Neural progenitor cell (in vitro differentiated cells): Measurements from ENCODE around the gene RPRM. TPM values are rescaled to one million over a fixed set of nuclear protein-coding genes. Genes with fewer than 3 reads are reported as not detected.

ENCODE experiments used
- DNase-seq: peaks from one replicate; pipeline ENCODE4 v3.0.0-alpha.2; 2016; ENCODE audit warnings: low spot score
- H2AFZ ChIP-seq: fragments of 200-600 bp; sonication (generic); replicated peaks from 2 replicates; pipeline ENCODE4 v1.6.1; 2016; ENCODE audit warnings: antibody characterized with exemption
- H3F3A ChIP-seq: fragments of 200-600 bp; sonication (generic); 2 replicates; pipeline ENCODE4 v1.6.1; 2016; ENCODE audit warnings: antibody characterized with exemption, low read depth
- H3K27ac ChIP-seq: fragments of 200-600 bp; sonication (generic); 2 replicates; pipeline ENCODE4 v1.5.1; 2016; ENCODE audit warnings: mild to moderate bottlenecking
- H3K27me3 ChIP-seq: fragments of 200-600 bp; sonication (generic); 2 replicates; pipeline ENCODE4 v1.6.1; 2016; ENCODE audit warnings: mild to moderate bottlenecking, moderate library complexity
- H3K36me3 ChIP-seq: fragments of 200-600 bp; sonication (generic); 2 replicates; pipeline ENCODE4 v1.5.1; 2016
- H3K4me1 ChIP-seq: fragments of 200-600 bp; sonication (generic); 2 replicates; pipeline ENCODE4 v1.6.1; 2016; ENCODE audit warnings: mixed run types
- H3K4me2 ChIP-seq: fragments of 200-600 bp; sonication (generic); 2 replicates; pipeline ENCODE4 v1.6.1; 2016
- H3K4me3 ChIP-seq: fragments of 200-600 bp; sonication (generic); 2 replicates; pipeline ENCODE4 v1.5.1; 2016
- H3K79me2 ChIP-seq: fragments of 200-600 bp; sonication (generic); 2 replicates; pipeline ENCODE4 v1.6.1; 2016; ENCODE audit warnings: low read depth
- H3K9ac ChIP-seq: fragments of 200-600 bp; sonication (generic); 2 replicates; pipeline ENCODE4 v1.6.1; 2016
- H3K9me3 ChIP-seq: fragments of 200-600 bp; sonication (generic); 2 replicates; pipeline ENCODE4 v1.5.1; 2016; ENCODE audit warnings: low read depth
- H4K20me1 ChIP-seq: fragments of 200-600 bp; sonication (generic); 2 replicates; pipeline ENCODE4 v1.6.1; 2016; ENCODE audit warnings: low read depth
- H3K27ac Mint-ChIP-seq: 3 replicates; pipeline ENCODE4 v1.8.0; 2021; ENCODE audit warnings: mixed read lengths
- H3K27me3 Mint-ChIP-seq: 2 replicates; pipeline ENCODE4 v1.8.0; 2022; ENCODE audit warnings: low read depth, mild to moderate bottlenecking, inconsistent platforms, moderate library complexity, mixed read lengths; ENCODE audit not compliant: insufficient read depth
- H3K36me3 Mint-ChIP-seq: 3 replicates; pipeline ENCODE4 v1.8.0; 2021; ENCODE audit warnings: mixed read lengths
- H3K4me1 Mint-ChIP-seq: 3 replicates; pipeline ENCODE4 v1.8.0; 2021; ENCODE audit warnings: mixed read lengths
- H3K4me3 Mint-ChIP-seq: 3 replicates; pipeline ENCODE4 v1.8.0; 2021; ENCODE audit warnings: mild to moderate bottlenecking, moderate library complexity, mixed read lengths
- H3K9me3 Mint-ChIP-seq: 3 replicates; pipeline ENCODE4 v1.8.0; 2020; ENCODE audit warnings: mixed read lengths
- EZH2 ChIP-seq: fragments of 200-600 bp; sonication (generic); IDR thresholded peaks from 2 replicates; pipeline ENCODE4 v1.6.1; 2017; ENCODE audit warnings: antibody characterized with exemption, mild to moderate bottlenecking, moderate library complexity
- EZH2phosphoT487 ChIP-seq: fragments of 200-600 bp; sonication (generic); IDR thresholded peaks from 2 replicates; pipeline ENCODE4 v1.6.1; 2017; ENCODE audit warnings: antibody characterized with exemption
- total RNA-seq: library from RNA; depleted of rRNA; stranded (reverse); fragments of >200 nt; gene quantifications from 2 replicates; pipeline ENCODE4 v1.2.3, GENCODE V29; 2015; ENCODE audit warnings: low replicate concordance
- TF ChIP-seq, protein P1 (sequence below): fragments of 200-600 bp; sonication (generic); IDR thresholded peaks from 2 replicates; pipeline ENCODE4 v1.5.1; 2017; ENCODE audit warnings: antibody characterized with exemption, mild to moderate bottlenecking

The RPRM gene
- total RNA-seq, 1 donor from 2014 or later: 0.51 TPM

DNA sequence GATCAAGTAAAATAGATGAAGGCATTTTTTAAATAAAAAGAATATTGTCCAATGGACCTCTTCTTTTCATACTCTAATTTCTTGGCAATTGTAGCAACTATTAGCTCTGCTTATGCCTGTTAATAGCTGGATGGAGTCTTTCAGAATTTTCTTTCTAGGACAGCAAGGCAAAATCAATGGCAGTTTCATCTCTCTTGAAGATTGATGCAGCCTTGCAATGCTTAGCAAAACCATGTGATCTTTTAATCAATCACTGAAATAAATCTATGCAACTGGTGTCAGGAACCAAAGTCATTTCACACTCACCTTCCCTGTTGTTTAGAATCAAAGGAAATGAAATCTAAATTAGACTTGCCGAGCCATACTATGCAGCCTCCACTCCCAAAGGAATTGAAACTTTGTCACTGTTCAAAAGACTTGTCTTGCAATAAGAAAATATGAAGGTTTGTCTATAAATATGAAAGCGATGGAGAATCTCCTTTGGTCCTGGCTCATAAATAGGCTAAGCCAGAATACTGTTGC, 16.2 kb downstream of the RPRM start:
- Histone ChIP-seq H3K9ac (no peak overlapping the region), H3K4me1 (no peaks in the 10 kb centered on the region), H3F3A (no peaks in the 10 kb centered on the region), H4K20me1 (no peaks in the 10 kb centered on the region), H3K79me2 (no peaks in the 10 kb centered on the region), H2AFZ (no peak overlapping the region), H3K27ac (no peak overlapping the region), H3K9me3 (no peaks in the 10 kb centered on the region), H3K36me3 (no peaks in the 10 kb centered on the region), H3K27me3 (no peaks in the 10 kb centered on the region), H3K4me2 (no peak overlapping the region), H3K4me3 (no peak overlapping the region)
- H3K4me3 Mint-ChIP-seq: no peak overlapping the region
- no peak for TF ChIP-seq EZH2
- TF ChIP-seq, protein P1, sequence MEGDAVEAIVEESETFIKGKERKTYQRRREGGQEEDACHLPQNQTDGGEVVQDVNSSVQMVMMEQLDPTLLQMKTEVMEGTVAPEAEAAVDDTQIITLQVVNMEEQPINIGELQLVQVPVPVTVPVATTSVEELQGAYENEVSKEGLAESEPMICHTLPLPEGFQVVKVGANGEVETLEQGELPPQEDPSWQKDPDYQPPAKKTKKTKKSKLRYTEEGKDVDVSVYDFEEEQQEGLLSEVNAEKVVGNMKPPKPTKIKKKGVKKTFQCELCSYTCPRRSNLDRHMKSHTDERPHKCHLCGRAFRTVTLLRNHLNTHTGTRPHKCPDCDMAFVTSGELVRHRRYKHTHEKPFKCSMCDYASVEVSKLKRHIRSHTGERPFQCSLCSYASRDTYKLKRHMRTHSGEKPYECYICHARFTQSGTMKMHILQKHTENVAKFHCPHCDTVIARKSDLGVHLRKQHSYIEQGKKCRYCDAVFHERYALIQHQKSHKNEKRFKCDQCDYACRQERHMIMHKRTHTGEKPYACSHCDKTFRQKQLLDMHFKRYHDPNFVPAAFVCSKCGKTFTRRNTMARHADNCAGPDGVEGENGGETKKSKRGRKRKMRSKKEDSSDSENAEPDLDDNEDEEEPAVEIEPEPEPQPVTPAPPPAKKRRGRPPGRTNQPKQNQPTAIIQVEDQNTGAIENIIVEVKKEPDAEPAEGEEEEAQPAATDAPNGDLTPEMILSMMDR: no peak
- TF ChIP-seq EZH2phosphoT487: no peak
- H3K27me3 Mint-ChIP-seq: no peaks in the 10 kb centered on the region
- H3K36me3 Mint-ChIP-seq: no peaks in the 10 kb centered on the region
- H3K9me3 Mint-ChIP-seq: no peaks in the 10 kb centered on the region
- no peak overlapping the region for H3K27ac Mint-ChIP-seq
- no peaks in the 10 kb centered on the region for H3K4me1 Mint-ChIP-seq
- no peak for DNase-seq

DNA sequence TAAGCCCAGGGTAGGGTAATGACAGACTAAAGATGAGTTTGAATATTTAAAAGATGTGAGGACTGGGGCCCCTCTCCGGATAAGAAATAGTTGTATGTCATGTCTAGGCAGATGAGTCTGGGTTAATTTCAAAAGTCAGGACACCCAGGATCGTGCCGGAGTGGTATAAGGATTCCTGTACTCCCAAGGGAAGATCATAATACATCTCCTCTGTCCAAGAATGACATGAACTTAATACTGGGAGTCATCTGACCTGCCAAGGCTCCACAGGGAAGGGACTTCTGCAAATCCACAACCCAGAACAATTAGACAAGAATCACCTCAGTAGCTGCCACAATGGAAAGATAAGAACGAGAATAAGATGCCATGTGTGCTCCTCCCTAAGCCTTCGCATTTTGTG, 17.1 kb downstream of the RPRM start:
- Histone ChIP-seq H3K27ac (no peak overlapping the region), H3K4me1 (no peaks in the 10 kb centered on the region), H3K9me3 (no peaks in the 10 kb centered on the region), H3K9ac (no peak overlapping the region), H4K20me1 (no peaks in the 10 kb centered on the region), H3K27me3 (no peaks in the 10 kb centered on the region), H2AFZ (no peak overlapping the region), H3K36me3 (no peaks in the 10 kb centered on the region), H3K79me2 (no peaks in the 10 kb centered on the region), H3F3A (no peaks in the 10 kb centered on the region), H3K4me3 (no peak overlapping the region), H3K4me2 (no peak overlapping the region)
- H3K36me3 Mint-ChIP-seq: no peaks in the 10 kb centered on the region
- H3K4me1 Mint-ChIP-seq: no peaks in the 10 kb centered on the region
- TF ChIP-seq, protein P1: no peak
- TF ChIP-seq EZH2phosphoT487: no peak
- TF ChIP-seq EZH2: no peak
- H3K9me3 Mint-ChIP-seq: no peaks in the 10 kb centered on the region
- no peak overlapping the region for H3K27ac Mint-ChIP-seq
- H3K4me3 Mint-ChIP-seq: no peak overlapping the region
- DNase-seq: no peak
- H3K27me3 Mint-ChIP-seq: no peaks in the 10 kb centered on the region

DNA sequence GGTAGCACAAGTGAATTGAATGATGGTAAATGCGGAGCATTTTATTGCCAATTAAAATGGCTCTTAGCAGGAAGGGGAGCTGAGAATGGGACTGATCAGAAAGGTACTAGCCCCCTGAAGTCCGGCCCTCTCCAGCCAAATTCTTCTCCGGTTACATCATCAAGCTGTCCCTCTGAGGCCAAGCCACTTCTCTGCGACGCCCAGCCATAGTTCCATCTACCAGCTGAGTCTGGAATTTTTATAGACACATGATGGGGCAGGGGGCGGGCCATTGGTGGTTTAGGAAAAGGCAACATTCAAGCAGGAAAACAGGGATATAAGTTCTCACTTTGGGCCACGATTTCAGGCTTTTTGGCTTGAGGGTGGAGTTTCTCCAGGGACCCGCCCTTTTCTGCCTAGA, 22.7 kb downstream of the RPRM start:
- Mint-ChIP-seq H3K27ac (no peak overlapping the region), H3K4me3 (no peak overlapping the region), H3K9me3 (no peaks in the 10 kb centered on the region), H3K36me3 (no peaks in the 10 kb centered on the region), H3K27me3 (no peaks in the 10 kb centered on the region), H3K4me1 (no peaks in the 10 kb centered on the region)
- Histone ChIP-seq H4K20me1 (no peaks in the 10 kb centered on the region), H3F3A (no peaks in the 10 kb centered on the region), H3K79me2 (no peaks in the 10 kb centered on the region), H3K36me3 (no peaks in the 10 kb centered on the region), H3K9ac (no peak overlapping the region), H3K27me3 (no peaks in the 10 kb centered on the region), H2AFZ (no peak overlapping the region), H3K4me2 (no peak overlapping the region), H3K27ac (no peak overlapping the region), H3K4me3 (no peak overlapping the region), H3K9me3 (no peaks in the 10 kb centered on the region), H3K4me1 (no peaks in the 10 kb centered on the region)
- no peak for DNase-seq
- TF ChIP-seq EZH2phosphoT487 (no peak), EZH2 (no peak)
- TF ChIP-seq, protein P1: no peak
